ENCODE data around the gene LYSMD3. TPM values are rescaled to one million over a fixed set of nuclear protein-coding genes. Genes with fewer than 3 reads are reported as not detected.

Gene LYSMD3
- total and polyA plus RNA-seq, 9 of the 15 experiments (the other 6 are each of a cell fraction or from before 2014, with no cell fraction given) = 9.5 to 42.3 (median 20.7) TPM

DNA sequence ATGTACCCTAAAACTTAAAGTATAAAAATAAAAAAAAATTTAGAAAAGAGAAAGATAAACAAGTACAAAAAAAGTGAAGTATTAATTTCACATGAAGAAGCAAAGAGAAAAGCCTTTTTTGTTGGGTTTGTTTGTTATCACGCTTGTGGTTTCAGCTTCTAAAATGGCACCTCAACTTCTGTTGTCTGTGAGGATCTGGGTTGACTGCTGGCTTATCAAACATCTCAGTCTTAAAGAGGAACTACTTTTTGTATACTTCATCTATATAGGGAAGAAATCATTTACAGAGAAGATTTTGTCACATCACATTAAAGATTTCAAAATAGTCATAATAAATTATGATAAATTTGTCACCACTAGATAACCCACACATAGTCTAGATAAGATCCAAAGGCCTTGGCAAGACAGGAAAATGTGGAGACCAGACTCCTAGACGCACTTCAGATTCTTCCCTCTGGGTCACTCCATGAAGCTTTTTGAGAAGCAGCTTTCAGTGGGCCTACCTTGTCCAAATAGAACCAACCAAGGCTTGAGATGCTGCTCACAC lies 20.4 kb upstream of the LYSMD3 start (continued):
- TF ChIP-seq, protein P1, sequence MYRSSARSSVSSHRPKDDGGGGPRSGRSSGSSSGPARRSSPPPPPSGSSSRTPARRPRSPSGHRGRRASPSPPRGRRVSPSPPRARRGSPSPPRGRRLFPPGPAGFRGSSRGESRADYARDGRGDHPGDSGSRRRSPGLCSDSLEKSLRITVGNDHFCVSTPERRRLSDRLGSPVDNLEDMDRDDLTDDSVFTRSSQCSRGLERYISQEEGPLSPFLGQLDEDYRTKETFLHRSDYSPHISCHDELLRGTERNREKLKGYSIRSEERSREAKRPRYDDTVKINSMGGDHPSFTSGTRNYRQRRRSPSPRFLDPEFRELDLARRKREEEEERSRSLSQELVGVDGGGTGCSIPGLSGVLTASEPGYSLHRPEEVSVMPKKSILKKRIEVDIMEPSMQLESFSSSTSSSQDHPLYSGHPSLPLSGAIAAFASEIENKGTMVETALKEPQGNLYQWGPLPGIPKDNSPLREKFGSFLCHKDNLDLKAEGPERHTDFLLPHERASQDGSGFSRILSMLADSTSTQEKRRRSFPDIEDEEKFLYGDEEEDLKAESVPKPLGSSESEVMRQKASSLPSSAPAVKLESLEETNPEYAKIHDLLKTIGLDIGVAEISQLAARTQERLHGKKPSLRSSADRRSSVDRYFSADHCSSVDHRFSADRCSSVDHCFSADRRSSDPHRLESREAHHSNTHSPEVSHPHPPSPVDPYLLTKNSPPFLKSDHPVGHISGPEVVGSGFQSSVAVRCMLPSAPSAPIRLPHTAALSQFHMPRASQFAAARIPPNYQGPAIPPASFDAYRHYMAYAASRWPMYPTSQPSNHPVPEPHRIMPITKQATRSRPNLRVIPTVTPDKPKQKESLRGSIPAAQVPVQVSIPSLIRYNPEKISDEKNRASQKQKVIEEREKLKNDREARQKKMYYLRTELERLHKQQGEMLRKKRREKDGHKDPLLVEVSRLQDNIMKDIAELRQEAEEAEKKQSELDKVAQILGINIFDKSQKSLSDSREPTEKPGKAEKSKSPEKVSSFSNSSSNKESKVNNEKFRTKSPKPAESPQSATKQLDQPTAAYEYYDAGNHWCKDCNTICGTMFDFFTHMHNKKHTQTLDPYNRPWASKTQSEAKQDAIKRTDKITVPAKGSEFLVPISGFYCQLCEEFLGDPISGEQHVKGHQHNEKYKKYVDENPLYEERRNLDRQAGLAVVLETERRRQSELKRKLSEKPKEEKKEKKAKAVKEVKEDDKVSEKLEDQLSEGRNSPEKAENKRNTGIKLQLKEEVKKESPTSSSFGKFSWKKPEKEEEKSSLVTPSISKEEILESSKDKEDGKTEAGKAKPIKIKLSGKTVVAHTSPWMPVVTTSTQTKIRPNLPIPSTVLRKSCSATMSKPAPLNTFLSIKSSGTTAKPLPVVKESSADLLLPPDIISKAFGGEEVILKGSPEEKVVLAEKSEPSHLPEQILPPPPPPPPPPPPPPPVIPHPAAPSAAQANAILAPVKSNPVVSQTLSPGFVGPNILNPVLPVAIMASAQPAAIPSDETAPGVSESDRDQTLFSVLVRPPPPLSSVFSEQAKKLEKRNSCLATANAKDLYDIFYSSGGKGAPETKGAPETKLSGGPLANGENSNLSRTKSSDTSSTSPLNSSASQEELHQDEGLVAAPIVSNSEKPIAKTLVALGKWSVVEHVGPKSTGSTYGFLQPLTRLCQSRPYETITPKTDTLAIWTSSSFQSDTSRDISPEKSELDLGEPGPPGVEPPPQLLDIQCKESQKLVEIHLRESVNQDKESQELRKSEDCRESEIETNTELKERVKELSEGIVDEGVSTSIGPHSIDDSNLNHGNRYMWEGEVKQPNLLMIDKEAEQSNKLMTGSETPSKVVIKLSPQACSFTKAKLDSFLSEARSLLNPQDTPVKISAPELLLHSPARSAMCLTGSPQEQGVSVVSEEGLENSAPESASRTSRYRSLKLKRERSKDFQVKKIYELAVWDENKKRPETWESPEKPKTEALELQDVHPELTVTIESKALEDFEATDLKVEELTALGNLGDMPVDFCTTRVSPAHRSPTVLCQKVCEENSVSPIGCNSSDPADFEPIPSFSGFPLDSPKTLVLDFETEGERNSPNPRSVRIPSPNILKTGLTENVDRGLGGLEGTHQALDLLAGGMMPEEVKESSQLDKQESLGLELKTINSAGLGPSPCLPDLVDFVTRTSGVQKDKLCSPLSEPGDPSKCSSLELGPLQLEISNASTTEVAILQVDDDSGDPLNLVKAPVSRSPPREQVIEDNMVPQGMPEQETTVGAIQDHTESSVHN (IDR thresholded peaks at IDR 0.05; ENCODE audit: borderline replicate concordance in 1 of 2, low read depth in 1 of 2) = peak in 1 of 2 experiments; percentile 26; a peak in 1 of 4 replicates
- TF ChIP-seq RFX1 (IDR thresholded peaks at IDR 0.05) (no peak), TEAD4 (IDR thresholded peaks at IDR 0.05; ENCODE audit: low read length) (peak; percentile 59; the same call in 1 of the 2 replicates), TEAD4 (CRISPR knock-in tag; IDR thresholded peaks at IDR 0.05; ENCODE audit: borderline replicate concordance) (no peak), EP400 (IDR thresholded peaks at IDR 0.05) (0 out of 2 replicates have a peak, but pooled peaks have one; percentile 13), L3MBTL2 (IDR thresholded peaks at IDR 0.05) (peak; percentile 21; the same call in 1 of the 2 replicates), MEIS2 (IDR thresholded peaks at IDR 0.05; ENCODE audit: partially characterized antibody) (peak; percentile 56), BRF1 (IDR thresholded peaks at IDR 0.05; ENCODE audit: borderline replicate concordance, extremely low read depth, insufficient read length) (no peak)
- TF ChIP-seq, protein P2, sequence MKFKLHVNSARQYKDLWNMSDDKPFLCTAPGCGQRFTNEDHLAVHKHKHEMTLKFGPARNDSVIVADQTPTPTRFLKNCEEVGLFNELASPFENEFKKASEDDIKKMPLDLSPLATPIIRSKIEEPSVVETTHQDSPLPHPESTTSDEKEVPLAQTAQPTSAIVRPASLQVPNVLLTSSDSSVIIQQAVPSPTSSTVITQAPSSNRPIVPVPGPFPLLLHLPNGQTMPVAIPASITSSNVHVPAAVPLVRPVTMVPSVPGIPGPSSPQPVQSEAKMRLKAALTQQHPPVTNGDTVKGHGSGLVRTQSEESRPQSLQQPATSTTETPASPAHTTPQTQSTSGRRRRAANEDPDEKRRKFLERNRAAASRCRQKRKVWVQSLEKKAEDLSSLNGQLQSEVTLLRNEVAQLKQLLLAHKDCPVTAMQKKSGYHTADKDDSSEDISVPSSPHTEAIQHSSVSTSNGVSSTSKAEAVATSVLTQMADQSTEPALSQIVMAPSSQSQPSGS (CRISPR knock-in tag; IDR thresholded peaks at IDR 0.05) = no peak
- TF ChIP-seq, protein P3, sequence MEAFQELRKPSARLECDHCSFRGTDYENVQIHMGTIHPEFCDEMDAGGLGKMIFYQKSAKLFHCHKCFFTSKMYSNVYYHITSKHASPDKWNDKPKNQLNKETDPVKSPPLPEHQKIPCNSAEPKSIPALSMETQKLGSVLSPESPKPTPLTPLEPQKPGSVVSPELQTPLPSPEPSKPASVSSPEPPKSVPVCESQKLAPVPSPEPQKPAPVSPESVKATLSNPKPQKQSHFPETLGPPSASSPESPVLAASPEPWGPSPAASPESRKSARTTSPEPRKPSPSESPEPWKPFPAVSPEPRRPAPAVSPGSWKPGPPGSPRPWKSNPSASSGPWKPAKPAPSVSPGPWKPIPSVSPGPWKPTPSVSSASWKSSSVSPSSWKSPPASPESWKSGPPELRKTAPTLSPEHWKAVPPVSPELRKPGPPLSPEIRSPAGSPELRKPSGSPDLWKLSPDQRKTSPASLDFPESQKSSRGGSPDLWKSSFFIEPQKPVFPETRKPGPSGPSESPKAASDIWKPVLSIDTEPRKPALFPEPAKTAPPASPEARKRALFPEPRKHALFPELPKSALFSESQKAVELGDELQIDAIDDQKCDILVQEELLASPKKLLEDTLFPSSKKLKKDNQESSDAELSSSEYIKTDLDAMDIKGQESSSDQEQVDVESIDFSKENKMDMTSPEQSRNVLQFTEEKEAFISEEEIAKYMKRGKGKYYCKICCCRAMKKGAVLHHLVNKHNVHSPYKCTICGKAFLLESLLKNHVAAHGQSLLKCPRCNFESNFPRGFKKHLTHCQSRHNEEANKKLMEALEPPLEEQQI (IDR thresholded peaks at IDR 0.05) = 0 out of 2 replicates have a peak, but pooled peaks have one; percentile 14

Measured in K562 (cell line).